Measurements from ENCODE around the gene PAQR8.
"Not testable (repeated sequence)": the region's sequence is repeated elsewhere in the genome, so short reads cannot be mapped to it uniquely, and the experiment has no call there.

The PAQR8 gene

GRCh38 chr6:52416629-52417151 is 54.7 kb downstream of the PAQR8 start:
- peak; percentile 70 for DNase-seq

DNA sequence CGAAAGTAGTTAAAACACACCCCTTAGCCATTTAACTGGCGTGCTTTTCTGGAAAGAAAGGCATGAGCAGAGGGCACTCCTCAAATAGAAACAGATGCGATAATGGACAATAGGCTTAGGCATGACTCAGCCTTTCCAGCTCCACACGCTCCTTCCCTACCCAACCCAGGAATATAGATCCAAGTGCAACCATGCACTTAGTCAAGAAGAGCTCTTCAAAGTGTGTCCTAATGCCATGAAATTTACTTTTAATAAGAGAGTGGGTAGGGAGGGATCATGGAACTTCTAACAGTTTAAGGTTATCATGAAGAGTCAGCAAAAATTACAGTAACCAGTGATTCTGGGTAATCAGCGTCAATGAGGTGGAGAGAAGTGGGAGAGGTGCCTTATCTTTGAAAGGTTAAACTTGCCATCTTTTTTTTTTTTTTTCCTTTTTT is 55.7 kb downstream of the PAQR8 start:
- peak; percentile 71 for DNase-seq

DNA sequence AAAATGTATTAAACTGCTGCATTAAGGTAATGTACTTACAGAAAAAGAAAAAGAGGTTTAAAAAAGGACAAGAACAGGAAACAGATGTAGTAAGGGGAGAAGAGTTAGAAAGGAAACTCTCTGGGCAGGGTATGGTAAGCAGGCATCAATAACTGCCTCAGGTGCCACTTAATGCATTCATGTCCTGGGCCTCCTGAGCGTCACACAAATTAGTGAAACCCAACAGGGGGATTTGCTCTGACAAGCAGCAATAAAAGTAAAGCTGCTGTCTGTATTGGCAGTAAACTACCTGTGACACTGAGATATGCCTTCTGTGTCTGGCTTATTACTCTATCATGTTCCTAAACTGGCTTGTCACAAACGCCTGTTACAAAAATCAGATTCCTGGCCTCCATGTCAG is 56.7 kb downstream of the PAQR8 start:
- DNase-seq: no peak

GRCh38 chr6:52419809-52420667 is 58.1 kb downstream of the PAQR8 start, which contains the start of gene EFHC1:
TSS of gene EFHC1 (plus strand) at chr6:52420342. CDS start at chr6:52420411, 69 bp downstream.
- peak; percentile 98 for DNase-seq

- peak; percentile 58 for DNase-seq
Observed at GRCh38 chr6:52420668-52421358, 58.9 kb downstream of the PAQR8 start.

DNA sequence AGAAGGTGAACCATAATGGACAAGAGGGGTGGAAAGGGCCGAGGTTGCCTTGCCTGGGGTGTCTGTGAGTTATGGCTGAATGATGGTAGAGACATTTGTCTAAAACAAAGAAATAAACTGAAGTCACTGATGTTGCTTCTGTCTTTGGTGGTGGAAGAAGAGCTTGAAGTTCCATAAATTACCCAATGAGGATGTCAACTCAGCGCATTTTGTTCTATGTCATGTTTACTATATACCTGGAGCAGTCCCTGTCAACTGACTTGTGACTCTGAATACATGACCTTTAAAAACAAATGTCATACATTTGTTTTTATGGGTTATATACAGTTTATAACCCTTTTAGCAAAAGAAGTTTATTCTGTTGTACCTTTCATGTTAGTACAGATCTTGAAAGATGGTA is 60.2 kb downstream of the PAQR8 start:
- no peak for DNase-seq

DNA sequence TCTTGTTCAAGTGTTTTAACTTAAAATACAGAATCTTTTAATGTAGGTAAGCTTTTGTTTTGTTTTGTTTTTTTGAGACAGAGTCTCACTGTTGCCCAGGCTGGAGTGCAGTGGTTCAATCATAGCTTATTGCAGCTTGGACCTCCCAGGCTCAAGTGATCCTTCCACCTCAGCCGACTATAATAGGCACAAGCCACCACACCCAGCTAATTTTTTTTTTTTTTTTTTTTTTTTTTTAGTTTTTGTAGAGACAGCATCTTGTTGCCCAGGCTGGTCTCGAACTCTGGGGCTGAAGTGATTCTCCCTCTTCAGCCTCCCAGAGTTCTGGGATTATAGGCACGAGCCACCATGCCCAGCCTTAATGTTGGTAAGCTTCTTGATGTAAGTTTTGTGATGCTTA is 61.5 kb downstream of the PAQR8 start:
- no peak for DNase-seq

DNA sequence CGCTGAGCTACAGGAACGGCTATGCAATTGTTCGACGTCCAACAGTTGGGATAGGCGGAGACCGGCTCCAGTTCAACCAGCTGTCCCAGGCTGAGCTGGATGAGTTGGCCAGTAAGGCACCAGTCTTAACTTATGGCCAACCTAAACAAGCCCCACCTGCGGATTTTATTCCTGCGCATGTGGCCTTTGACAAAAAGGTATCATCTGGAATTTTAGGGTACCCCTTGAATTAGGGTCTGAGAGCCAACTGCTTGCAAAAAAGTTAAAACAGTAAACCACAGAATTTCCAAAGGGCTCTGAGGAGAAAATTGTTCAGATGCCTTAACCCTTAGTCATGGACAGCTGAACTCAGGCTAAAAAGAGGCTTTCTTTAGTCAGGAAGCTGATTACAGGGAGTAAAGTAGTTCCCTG is 62.0 kb downstream of the PAQR8 start:
- DNase-seq: peak; percentile 94

- no peak for DNase-seq
Observed at GRCh38 chr6:52424513-52424912, 62.6 kb downstream of the PAQR8 start.

GRCh38 chr6:52426667-52427066 is 64.7 kb downstream of the PAQR8 start:
- DNase-seq: no peak

GRCh38 chr6:52433294-52433693 is 71.3 kb downstream of the PAQR8 start:
- not testable (repeated sequence) for DNase-seq

- no peak for DNase-seq
Observed at GRCh38 chr6:52435345-52435744, 73.4 kb downstream of the PAQR8 start.

GRCh38 chr6:52438926-52439325 is 77.0 kb downstream of the PAQR8 start:
- DNase-seq: no peak

DNA sequence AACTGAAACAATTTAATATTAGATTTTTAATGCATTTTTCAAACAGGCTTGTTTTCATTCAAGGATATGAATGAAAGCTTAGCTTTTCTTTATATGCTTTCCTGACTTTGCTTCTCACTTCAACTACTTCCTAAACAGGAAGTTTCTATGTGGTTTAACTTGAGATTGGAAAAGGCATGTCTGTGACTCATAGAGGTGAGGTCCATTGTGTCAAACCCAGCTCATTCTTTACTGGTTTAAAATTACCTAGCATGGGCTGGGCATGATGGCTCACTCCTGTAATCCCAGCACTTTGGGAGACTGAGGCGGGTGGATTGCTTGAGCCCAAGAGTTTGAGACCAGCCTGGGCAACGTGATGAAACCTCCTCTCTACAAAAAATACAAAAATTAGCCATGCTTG is 92.6 kb downstream of the PAQR8 start:
- DNase-seq: peak; percentile 17

- DNase-seq: no peak
Observed at GRCh38 chr6:52457096-52457495, 95.1 kb downstream of the PAQR8 start.

Measured in EL (cell line).